Activated CD4-positive, alpha-beta T cell treated with anti-CD3 and anti-CD28 coated beads for 1 hour (primary cell): ENCODE results near the gene TUBD1.
"Not testable (repeated sequence)": the region's sequence is repeated elsewhere in the genome, so short reads cannot be mapped to it uniquely, and the experiment has no call there.

ENCODE experiments used
- DNase-seq: peaks from one replicate; pipeline ENCODE4 v3.0.0-alpha.2; 2020

TUBD1 gene

DNA sequence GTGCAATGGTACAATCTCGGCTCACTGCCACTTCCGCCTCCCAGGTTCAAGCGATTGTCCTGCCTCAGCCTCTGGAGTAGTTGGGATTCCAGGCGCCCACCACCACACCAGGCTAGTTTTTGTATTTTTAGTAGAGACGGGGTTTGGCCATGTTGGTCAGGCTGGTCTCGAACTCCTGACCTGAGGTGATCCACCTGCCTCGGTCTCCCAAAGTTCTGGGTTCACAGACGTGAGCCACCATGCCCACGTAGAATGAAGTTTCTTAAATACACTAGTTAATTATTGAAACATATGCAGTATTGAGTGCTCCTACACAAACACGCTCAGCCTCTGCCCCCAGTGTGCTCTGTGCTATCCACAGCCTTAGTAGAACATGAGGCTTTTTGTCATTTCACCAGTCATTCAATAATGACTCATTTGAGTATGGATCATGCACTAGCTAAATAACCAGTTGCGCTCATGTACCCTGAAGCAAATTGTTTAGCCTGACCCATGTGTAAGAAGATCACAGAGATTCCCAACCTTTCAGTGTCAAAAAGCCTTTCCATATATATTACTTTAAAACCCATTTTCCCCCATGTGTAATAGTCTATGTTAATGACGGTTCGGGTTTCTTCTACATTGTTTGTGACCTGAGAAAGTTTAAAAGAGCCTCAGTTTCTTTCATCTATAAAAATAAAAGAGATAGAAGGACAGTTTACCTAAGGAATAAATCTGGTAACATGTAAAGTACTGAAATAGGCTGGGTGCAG, 49.7 kb downstream of the TUBD1 start:
- peak; percentile 74 for DNase-seq

GRCh38 chr17:59841882-59842263, 50.9 kb downstream of the TUBD1 start:
- not testable (repeated sequence) for DNase-seq

DNA sequence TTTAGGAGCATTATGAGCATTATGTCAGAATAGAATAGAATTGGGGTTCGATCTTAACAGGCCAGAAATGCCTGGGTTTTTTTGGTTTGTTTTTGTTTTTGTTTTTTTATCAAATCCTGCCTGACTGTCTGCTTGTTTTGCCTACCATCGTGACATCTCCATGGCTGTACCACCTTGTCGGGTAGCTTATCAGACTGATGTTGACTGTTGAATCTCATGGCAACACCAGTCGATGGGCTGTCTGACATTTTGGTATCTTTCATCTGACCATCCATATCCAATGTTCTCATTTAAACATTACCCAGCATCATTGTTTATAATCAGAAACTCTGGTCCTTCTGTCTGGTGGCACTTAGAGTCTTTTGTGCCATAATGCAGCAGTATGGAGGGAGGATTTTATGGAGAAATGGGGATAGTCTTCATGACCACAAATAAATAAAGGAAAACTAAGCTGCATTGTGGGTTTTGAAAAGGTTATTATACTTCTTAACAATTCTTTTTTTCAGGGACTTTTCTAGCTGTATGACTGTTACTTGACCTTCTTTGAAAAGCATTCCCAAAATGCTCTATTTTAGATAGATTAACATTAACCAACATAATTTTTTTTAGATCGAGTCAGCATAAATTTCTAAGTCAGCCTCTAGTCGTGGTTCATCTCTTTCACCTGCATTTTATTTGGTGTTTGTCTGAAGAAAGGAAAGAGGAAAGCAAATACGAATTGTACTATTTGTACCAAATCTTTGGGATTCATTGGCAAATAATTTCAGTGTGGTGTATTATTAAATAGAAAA, 51.5 kb downstream of the TUBD1 start:
- not testable (repeated sequence) for DNase-seq

DNA sequence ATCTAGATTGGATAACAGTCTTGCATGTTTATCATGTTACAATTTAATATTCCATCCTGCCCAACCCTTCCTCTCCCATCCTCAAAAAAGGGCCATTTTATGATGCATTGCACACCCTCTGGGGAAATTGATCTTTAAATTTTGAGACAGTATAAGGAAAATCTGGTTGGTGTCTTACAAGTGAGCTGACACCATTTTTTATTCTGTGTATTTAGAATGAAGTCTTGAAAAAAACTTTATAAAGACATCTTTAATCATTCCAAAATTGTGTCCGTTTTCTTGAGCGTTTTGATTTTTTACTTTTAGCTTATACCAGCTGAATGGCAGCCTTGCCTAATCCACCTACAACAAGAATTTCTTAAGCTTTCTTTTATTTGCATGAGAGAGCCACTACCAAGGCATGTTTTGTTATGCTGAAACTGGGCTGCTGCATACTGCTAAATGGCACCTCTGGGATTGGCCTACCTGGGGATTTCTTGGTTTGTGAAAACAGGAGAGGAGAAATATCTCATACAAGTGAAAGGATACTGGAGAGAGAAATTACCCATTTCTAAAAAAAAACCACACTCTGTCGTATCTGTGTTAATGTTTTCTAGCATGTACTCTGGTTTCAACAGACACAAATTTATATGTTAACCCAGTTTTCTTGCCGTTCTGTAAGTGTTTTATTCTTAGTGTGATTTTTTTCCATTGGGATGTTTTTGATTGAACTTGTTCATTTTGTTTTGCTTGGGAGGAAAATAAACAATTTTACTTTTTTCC, 52.2 kb downstream of the TUBD1 start:
- DNase-seq: no peak

GRCh38 chr17:59839651-59840328, 53.0 kb downstream of the TUBD1 start:
- DNase-seq: no peak

- no peak for DNase-seq
These were observed 54.5 kb downstream of the TUBD1 start for GRCh38 chr17:59838052-59838916.

GRCh38 chr17:59837308-59838051, 55.3 kb downstream of the TUBD1 start:
- peak; percentile 47 for DNase-seq

GRCh38 chr17:59832883-59833379, 59.8 kb downstream of the TUBD1 start:
- DNase-seq: no peak

DNA sequence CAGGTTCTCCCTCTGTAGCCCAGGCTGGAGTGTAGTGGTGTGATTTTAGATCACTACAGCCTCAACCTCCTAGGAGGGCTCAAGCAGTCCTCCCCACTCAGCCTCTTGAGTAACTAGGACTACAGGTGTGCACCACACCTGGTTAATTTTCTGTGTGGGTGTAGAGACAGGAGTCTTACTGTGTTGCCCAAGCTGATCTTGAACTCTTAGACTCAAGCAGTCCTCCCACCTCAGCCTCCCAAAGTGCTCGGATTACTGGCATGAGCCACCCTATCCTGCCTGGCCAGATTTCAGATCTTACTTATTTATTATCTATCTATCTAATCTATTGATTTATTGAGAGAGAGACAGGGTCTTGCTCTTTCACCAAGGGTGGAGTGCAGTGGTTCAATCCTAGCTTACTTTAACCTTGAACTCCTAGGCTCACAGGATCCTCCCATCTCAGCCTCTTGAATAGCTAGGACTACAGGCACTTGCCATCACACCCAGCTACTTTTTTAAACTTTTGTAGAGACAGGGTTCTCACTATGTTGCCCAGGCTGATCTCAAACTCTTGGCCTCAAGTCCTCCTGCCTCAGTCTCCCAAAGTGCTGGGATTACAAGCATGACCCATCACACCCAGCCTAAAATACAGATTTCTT, 61.8 kb downstream of the TUBD1 start:
- DNase-seq: no peak

DNA sequence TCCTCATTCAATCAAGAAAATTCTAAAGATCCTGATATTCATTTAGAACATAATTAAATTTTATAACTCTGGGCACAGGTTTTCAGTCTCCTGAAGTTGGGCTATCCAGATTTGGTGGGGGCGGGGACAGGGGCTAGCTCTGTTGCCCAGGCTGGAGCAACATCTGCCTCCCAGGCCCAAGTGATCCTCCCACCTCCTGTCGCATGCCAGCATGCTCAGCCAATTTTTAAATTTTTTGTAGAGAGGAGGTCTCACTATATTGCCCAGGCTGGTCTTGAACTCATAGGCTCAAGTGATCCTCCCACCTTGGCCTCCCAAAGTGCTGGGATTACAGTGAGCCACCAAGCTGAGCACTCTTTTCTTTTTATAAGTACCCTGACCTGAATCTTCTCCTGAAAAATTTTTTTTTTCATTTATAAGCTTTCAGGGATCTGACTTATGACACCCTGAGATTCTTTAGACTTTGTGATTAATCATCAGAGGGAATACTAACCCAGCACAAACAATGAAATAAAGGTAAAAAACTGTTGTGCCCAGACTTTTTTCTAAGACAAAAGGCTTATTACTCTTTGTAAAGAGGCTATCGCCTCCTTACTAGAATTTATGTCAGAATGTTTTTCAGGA, 62.6 kb downstream of the TUBD1 start:
- no peak for DNase-seq

- DNase-seq: no peak
These were observed 63.3 kb downstream of the TUBD1 start for GRCh38 chr17:59829217-59830006.

DNA sequence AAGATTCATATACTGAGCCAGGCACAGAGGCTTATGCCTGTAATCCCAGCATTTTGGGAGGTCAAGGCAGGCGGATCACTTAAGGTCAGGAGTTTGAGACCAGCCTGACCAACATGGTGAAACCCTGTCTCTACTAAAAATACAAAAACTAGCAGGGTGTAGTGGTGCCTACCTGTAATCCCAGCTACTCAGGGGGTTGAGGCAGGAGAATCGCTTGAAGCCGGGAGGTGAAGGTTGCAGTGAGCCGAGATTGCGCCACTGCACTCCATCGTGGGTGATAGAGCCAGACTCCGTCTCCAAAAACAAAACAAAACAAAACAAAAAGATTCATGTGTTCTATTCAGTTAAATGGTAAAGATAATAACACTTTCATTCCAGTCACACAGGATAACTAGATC, 63.9 kb downstream of the TUBD1 start:
- DNase-seq: not testable (repeated sequence)

DNA sequence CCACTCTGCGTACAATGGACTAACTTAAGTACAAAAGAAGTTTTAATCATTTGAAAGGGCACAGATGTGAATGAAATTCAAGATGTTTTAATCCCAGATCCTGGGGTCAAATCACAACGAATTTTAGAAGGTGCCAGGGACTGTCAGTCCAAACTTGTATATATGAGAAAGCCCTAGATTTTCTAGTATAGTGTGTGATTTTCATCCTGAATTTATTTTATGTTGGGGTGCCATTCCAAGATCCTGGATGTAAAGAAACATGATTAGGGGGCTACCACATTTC, 64.3 kb downstream of the TUBD1 start:
- no peak for DNase-seq

- DNase-seq: no peak
These were observed 64.8 kb downstream of the TUBD1 start for GRCh38 chr17:59827721-59828477.

DNA sequence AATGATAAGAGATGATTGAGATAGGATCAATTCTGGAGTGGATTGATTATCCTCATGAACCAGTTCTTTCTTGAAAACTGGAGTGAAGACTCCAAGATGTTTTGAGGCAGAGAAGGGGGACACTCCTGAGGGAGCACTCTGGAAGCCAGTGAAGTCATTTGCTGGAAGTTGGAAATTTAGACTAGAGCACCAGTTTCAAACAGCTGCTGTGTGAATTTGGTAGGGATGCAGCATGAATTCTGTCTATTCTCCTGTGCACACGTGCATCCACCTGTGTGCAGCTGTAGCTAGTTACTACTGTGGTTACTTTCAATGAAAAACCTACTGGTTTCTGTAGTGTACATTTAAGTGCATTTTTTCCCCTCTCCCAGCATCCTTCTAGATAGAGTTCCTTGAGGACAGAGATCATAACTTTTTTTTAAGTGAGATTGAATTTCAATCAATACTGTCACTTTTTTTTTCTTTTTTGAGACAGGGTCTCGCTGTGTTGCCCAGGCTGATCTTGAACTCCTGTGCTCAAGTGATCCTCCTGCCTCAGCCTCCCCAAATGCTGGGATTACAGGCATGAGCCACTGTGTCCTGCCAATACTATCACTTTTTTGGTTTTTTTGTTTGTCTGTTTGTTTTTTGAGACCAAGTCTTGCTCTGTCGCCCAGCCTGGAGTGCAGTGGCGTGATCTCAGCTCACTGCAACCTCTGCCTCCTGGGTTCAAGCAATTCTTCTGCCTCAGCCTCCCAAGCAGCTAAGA, 65.9 kb downstream of the TUBD1 start:
- DNase-seq: no peak

DNA sequence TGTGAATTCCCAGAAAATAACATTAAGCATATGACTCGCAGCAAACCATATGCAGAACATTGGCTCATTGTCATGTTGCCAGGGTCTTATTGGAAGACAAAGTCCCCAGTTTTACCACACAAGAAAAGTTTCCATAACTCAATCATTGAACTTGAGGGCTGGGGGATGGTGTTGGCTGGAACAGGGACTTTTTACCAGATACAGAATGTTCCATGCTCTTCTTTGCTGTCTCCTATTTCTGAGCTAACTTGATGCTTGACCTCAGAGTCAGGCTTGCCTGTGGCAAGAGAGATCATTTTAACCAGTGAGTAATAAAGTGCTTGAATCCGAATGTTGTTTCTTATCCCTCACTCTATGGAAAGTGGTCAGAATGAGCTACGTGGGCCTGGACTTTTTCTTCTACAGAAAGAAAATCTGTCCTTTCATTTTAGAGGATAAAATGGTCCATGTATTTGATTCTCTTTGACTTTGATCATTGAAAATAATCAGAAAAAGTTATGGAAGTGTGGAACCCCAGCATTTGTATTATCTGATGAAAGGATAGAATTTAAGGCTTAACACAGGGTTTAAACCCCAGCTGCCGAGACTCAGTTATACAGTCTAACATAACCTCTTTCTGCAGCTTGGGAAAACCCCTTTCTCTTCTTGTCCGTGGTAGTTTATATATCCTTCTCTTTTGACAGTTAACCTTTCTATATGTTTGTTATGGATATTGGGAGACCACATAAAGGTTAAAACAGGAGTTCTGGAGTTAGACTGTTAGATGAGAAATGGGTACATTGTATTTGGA, 67.0 kb downstream of the TUBD1 start:
- DNase-seq: no peak

DNA sequence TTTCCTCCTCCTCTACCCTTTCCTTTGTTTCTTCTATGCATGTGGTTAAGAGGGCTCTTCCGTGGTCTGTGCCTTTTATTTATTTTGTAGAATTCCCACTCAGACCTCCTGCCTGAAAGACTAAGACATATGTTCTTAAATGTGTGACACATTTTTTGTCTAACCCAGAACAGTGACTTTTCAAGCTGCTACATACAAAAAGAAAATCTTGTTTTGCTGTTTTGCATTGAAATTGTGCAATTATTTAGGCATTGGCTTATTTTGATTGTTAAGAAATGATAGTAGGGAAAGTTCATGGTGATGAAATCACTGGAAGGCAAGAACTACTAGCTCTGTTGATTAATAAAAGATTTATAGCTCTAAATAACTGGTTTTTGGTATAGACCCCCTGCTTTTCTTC, 76.8 kb downstream of the TUBD1 start:
- DNase-seq: no peak
